GM19468 (cell line): ENCODE results near the gene ATCAY.
"Not testable (repeated sequence)": the region's sequence is repeated elsewhere in the genome, so short reads cannot be mapped to it uniquely, and the experiment has no call there.

ENCODE experiments used
- ATAC-seq: cut with Tn5 transposase; IDR thresholded peaks from one replicate; pipeline ENCODE4 v1.9.1; 2021; ENCODE audit warnings: mild to moderate bottlenecking, moderate library complexity, moderate number of reproducible peaks; ENCODE audit not compliant: unreplicated experiment; ENCODE audit errors: extremely low read depth

ATCAY gene

GRCh38 chr19:3966051-3967017 is 85.8 kb downstream of the ATCAY start:
- no peak for ATAC-seq

DNA sequence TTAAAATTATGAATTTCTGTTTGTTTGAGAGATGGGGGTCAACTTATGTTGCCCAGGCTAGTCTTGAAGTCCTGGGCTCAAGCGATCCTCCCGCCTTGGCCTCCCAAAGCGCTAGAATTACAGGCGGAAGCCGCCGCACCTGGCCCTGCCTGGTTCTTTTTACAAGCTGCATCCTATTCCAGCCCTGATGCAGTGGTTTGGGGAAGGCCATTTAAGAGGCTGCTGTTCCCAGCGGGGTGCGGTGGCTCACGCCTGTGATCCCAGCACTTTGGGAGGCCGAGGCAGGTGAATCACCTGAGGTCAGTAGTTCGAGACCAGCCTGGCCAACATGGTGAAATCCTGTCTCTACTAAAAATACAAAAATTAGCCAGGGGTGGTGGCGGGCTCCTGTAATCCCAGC is 87.5 kb downstream of the ATCAY start:
- not testable (repeated sequence) for ATAC-seq

DNA sequence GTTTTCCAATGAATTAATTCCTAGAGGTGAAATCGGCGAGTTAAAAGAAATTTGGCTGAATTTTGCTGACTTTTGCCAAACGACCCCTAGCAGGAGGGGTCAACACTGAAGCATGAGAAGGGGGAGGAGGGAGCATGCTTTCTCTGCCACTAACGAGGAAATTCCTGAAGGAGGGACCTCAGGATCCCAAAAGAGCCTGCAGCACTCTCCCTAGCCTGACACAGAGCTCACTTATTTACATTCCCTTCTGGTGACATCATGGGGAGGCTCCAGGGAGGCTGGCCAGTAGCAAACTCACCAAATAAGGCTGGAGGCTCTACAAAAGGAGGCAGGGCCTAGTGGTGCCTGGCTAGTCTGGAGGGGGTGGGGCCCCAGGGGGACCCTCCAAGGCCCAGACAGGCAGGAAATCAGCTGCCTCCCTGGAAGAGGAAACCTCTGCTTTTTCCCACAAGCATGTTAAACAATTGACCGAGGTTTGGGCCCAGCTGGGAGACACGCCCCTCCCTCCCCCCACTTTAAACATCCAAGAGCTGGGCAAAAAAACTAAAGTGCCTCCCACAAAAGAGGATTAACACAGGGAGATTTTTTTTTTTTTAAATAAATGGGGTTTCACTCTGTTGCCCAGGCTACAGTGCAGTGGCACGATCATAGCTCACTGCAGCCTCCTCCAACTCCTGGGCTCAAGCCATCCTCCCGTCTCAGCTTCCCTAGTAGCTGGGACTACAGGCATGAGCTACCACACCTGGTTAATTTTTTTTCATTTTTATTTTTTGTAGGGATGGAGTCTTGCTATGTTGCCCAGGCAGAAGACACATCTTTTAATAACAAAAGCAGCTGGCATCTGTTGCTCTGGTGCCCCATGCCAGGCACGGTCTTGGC is 88.3 kb downstream of the ATCAY start:
- ATAC-seq: no peak

- no peak for ATAC-seq
Measured at GRCh38 chr19:3969435-3970312, 89.2 kb downstream of the ATCAY start.

DNA sequence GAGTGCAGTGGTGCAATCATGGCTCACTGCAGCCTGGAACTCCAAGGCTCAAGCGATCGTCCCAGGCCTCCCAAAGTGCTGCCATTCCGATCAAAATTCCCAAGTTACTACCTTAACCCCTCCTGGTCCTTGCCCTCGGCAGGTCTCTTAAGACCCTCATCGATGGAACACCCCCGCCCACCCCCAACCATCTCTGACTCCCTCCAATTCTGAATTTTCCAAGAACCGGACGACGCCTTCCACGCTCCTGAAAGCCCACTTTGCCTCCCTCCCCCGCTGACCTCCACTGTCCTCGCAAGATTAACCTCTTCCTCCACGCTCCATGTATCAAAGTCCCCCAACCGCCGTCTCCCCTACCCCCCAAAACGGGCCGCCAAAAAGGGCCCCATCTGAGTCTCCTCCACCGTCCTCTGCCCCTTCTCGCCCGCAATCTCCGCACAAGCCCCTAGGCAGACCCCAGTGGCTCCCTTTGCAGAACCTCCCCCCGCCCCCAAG is 89.9 kb downstream of the ATCAY start:
- ATAC-seq: no peak

GRCh38 chr19:3970808-3971598 is 90.5 kb downstream of the ATCAY start, which contains the start of gene DAPK3:
DAPK3 (minus strand) TSS chr19:3971099; CDS start chr19:3969735, 1,364 bp downstream.
- ATAC-seq: peak; percentile 87

GRCh38 chr19:3975144-3975543 is 94.7 kb downstream of the ATCAY start:
- ATAC-seq: no peak

GRCh38 chr19:3975637-3976087 is 95.2 kb downstream of the ATCAY start:
- ATAC-seq: no peak

DNA sequence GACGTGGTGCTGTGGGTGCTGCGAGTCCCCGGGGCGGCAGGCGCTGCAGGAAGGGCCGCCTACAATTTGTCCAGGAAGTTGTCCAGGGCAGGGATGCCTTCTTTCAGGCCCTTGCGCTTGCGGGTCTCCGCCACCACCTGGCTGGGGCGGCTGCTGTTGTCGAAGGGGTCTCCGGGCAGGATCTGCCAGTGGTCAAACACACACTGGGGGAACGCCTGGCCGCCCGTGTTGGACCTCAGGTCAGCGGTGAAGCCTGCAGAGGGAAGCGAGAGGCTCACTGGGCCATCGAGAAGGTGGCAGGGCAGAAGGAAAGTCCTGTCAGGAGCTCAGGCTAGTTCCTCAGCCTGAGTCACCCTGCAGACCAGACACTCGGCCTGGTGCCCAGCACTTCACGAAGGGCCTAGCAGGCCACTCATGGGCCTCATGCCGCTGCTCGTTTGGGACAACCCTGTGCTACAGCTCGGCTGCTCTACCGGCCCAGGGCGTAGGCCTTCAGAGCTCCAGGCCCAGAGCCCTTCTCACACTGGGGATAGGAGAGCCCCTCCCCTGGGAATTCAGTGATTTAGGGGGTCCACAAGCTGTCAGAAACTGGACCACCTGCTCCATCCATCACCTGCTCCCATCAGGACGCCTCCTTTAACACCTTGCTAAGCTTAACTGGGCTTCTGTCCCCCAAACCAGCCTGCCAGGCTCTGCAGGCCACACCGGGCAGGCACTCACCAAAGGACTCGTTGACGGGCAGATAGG is 96.2 kb downstream of the ATCAY start:
- no peak for ATAC-seq
